HG03432 (cell line): Measurements from ENCODE around the gene GZMM.

ENCODE experiments used
- ATAC-seq: cut with Tn5 transposase; IDR thresholded peaks from one replicate; pipeline ENCODE4 v1.9.1; 2021; ENCODE audit warnings: mild to moderate bottlenecking, moderate library complexity; ENCODE audit not compliant: unreplicated experiment

The GZMM gene

DNA sequence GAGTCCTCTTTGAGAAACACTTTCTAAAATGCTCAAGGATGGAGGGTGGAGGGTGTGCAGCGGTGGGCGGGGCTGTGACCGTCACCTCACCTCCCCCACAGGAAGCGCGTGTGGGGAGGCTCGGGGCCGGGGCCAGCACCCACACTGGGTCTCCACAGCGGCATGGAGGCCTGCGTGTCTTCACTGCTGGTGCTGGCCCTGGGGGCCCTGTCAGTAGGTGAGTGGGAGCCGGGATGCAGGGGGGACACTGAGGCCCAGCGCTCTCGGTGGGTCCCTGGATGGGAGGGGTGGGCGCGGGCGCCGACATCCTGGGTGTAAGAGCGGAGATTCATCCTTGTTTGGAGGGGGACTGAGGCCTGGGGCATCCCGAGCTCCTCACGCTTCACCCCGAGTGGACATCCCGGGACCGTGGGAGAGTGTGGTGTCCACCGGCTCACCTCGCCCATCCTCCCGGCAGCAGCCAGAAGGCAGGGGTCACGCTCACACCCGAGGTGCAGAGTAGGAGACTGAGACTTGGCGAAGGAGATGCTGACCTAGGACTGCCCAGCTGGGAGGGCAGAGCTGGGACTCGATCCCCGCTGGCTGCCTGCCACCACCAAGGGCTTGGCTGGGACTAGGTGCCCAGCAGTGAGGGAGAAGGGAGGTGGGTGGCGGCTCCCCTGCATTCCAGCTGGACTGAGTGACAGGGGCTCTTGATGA lies at the start of gene GZMM:
TSS of gene GZMM (plus strand) at position 144 of the 699 bp plus-strand sequence. CDS start at position 163, 19 bp downstream.
- no peak for ATAC-seq

DNA sequence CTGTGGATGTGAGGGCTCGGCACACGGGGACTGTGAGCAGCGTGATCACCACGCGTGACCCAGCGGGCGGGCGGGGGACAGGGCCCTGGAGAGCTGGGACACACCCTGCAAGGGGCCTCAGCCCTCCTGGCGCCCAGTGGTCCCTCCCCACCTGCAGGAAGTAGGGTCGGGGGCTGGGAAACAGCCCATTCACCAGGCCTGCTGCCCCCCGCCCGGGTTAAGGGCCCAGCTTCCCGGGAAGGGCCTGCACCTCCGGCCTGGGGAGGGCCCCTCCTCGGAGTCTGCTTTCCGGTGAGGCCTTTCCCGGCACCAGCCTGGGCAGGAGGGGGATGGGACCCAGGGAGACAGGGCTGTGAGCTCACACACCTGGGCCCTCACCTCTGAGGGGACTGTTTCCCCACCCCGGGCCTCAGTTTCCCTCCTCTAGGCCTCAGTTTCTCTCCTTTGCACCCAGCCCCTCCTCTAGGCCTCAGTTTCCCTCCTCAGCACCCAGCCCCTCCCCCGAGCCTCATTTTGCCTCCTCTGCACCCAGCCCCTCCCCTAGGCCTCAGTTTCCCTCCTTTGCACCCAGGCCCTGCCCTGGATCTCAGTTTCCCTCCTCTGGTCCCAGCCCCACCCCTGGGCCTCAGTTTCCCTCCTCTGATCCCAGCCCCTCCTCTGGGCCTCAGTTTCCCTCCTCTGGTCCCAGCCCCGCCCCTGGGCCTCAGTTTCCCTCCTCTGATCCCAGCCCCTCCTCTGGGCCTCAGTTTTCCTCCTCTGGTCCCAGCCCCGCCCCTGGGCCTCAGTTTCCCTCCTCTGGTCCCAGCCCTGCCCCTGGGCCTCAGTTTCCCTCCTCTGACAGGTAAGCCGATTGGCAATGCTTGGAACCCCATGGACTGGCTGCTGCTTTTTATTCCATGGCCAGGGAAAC lies 49.4 kb upstream of the GZMM start:
- ATAC-seq, result no peak

DNA sequence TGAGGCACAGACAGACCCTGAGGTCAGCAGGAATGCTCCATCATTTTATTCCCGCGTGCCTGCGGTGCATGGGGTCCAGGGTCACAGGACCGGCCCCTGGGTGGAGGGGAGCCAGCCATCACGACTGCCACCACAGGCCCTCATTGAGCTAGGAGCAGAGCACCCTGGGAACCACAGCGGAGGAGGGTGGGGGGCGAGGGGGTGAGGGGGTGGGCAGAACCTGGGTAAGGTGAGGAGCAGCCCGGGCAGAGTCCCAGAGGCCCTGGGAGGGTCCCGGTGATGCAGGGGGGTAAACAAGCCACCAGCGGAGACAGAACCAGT lies 48.8 kb upstream of the GZMM start:
- no peak for ATAC-seq

DNA sequence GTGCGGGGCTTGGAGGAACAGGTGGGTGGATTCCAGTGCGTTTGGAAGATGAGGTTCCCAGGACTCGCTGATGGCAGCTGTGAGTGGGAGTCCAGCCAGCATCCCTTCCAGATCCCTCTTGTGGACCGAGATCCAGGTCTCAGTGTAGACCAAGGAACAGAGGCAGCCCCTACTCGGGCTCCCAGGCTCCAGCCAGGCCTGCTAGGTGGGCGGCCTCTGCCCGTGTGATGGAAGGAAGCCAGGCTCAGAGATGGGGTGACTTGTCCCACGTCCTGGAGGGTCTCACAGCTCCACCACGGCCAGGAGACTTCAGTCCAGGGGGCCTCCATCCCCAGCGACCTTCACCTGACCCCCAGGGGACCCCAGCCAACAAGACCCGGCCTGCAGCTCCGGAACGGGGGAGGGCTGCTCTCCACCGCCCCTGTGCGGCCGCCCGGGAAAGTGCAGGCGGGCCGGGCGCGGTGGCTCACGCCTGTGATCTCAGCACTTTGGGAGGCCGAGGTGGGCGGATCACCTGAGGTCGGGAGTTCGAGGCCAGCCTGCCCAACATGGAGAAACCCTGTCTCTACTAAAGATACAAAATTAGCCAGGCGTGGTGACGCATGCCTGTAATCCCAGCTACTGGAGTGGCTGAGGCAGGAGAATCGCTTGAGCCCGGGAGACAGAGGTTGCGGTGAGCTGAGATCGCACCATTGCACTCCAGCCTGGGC lies 48.3 kb upstream of the GZMM start:
- ATAC-seq, result no peak

DNA sequence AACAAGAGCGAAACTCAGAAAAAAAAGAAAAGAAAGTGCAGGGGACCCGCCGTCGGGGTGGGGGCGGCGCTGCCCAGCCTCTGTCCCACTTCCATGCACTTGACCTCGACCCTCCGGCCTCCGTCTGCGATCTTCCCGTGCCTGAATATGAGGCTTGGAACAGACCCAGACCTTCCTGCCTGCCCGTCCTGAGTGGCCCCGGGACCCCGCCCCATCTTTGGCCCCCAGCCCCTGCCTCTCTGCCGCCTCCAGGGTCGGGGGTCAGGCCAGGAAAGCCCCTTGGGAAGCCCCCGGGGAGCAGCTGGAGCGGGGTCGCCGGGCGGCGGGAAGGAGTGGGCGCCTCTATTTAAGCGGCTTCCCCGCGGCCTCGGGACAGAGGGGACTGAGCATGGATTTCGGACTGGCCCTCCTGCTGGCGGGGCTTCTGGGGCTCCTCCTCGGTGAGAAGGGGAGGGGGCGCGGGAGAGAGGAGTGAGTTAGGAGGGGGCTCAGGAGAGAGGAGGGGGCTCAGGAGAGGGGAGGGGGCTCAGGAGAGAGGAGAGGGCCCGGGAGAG lies 47.7 kb upstream of the GZMM start, which contains the start of gene MADCAM1:
TSS of gene MADCAM1 (plus strand) at position 375 of the 554 bp plus-strand sequence. CDS start at position 389, 14 bp downstream.
- no peak for ATAC-seq

DNA sequence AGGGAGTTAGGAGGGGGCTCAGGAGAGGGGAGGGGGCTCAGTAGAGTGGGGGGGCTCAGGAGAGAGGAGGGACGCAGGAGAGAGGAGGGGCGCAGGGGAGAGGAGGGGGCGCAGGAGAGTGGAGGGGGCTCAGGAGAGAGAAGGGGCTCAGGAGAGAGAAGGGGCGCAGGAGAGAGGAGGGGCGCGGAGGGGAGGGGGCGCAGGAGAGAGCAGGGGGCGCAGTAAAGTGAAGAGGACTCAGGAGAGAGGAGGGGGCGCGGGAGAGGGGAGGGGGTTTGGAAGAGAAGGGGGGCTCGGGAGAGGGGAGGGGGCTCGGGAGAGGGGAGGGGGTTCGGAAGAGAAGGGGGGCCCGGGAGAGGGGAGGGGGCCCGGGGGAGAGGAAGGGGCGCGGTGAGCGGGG lies 46.9 kb upstream of the GZMM start:
- ATAC-seq, result no peak

DNA sequence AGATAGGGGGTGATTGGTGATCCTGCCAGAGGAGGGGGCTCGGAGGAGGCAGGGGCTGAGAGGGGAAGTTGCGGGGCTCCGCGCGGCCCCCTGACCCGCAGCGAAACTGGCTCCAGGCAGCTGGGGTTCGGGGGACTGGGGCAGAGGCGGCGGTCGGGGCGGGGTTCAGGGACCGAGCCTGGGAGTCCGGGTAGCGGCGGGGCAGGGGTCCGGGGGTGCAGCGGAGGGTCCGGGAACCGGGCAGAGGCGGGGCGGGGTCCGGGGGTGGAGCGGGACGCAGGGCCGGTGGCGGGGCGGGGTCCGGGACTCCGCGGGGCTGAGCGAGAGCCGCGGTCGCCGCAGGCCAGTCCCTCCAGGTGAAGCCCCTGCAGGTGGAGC lies 46.4 kb upstream of the GZMM start:
- ATAC-seq, result no peak

DNA sequence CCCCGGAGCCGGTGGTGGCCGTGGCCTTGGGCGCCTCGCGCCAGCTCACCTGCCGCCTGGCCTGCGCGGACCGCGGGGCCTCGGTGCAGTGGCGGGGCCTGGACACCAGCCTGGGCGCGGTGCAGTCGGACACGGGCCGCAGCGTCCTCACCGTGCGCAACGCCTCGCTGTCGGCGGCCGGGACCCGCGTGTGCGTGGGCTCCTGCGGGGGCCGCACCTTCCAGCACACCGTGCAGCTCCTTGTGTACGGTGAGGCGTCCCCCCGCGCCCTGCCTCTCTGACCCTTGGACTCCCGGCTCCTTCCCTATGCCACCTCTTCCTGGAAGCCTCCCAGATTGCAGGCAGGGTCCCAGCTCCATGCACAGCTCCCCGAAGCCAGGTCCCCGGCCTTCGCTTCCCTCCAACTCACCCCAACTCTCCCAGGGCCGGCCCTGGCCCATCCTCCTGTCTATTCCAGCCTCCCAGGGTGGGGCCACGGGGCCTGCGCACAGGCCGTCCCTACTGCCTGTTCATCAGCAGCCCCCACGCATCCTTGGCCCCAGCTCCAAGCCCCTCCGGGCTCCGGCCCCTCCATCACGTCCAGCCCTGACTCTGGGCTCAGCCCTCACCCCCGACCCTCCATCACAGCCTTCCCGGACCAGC lies 45.9 kb upstream of the GZMM start:
- no peak for ATAC-seq

DNA sequence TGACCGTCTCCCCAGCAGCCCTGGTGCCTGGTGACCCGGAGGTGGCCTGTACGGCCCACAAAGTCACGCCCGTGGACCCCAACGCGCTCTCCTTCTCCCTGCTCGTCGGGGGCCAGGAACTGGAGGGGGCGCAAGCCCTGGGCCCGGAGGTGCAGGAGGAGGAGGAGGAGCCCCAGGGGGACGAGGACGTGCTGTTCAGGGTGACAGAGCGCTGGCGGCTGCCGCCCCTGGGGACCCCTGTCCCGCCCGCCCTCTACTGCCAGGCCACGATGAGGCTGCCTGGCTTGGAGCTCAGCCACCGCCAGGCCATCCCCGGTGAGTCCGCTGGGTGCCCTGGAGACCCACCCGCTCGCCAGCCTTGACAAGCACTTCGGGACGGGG lies 45.4 kb upstream of the GZMM start:
- no peak for ATAC-seq

DNA sequence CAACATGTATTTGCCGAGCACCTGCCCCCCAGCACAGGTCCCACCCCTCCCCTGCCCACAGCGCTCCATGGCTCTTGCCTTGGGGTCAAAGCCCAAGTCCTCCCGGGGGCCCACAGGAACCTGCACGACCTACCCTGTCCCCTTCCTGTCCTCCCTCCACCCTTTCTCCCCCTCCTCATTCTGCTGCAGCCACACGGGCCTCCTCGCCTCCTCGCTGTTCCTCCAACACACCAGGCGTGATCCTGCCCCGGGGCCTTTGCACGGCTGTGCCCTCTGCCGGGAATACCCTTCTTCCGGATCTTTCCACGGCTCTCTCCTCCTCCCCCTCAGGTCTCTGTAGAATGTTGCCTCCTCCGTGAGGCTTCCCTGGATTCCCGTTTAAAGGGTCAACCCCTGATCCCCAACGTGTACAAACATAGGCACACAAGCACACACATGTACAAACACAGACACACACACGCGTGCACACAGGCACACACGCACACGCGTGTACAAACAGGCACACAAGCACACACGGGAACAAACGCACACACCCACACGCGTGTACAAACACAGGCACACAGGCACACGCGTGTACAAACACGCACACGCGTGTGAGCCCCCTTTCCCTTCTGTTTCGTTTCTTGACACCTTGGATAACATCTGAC lies 44.8 kb upstream of the GZMM start:
- no peak for ATAC-seq

DNA sequence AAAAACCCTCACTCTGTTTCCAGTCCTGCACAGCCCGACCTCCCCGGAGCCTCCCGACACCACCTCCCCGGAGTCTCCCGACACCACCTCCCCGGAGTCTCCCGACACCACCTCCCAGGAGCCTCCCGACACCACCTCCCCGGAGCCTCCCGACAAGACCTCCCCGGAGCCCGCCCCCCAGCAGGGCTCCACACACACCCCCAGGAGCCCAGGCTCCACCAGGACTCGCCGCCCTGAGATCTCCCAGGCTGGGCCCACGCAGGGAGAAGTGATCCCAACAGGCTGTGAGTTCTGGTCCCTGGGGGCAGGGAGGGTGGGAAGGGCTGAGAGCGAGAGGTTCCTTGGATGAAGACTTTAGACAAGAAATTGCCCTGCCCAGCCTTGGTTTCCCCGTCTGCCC lies 42.2 kb upstream of the GZMM start:
- ATAC-seq, result no peak

DNA sequence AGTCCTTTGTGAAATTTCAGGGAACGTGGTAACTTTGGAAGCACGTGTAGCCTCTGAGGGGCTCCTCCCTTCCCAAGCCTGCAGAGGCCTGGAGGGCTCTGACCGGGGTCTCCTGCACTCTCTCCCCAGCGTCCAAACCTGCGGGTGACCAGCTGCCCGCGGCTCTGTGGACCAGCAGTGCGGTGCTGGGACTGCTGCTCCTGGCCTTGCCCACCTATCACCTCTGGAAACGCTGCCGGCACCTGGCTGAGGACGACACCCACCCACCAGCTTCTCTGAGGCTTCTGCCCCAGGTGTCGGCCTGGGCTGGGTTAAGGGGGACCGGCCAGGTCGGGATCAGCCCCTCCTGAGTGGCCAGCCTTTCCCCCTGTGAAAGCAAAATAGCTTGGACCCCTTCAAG lies 39.2 kb upstream of the GZMM start:
- ATAC-seq, result no peak

DNA sequence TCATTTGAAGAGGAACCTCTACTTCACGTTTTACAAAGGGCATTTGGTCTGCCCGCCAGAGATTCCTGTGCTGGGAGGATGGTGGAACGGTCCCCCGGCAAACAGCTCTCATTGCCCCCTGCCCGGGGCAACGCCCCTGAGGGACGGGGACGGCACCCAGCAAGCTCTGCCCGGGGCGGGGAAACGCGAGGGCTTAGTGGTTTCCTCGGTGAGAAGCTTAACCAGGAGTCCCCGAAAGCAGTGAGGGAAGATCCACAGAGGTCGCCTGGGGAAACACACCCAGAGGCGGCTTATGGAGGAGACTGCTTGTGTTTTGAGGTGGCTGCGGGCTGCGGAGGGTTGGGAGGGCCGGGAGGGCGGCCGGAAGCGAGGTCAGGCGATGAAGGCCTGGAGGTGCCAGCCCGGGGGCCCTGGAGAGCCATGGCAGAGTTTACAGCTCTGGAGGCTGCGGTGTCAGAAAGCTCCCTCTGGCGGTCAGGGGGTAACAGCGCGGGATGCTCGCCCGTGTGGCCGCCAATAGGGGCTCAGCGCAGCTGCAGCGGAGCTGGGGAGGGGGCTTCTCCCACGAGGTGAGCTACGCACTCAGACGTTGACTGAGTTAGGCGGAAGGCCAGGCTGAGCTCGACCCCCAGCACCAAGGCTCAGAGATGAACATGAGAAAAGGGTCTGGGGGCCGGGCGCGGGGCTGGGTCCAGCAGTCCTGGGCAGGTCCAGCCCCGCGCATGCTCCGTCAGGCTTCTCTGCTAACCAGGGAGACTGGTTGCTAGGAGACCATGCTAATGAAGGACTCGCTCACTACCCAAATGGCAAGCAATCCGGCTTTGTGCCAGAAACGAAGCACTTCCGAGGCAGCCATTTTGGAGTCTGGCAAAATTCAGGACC lies 37.2 kb upstream of the GZMM start:
- ATAC-seq, result peak; percentile 61

DNA sequence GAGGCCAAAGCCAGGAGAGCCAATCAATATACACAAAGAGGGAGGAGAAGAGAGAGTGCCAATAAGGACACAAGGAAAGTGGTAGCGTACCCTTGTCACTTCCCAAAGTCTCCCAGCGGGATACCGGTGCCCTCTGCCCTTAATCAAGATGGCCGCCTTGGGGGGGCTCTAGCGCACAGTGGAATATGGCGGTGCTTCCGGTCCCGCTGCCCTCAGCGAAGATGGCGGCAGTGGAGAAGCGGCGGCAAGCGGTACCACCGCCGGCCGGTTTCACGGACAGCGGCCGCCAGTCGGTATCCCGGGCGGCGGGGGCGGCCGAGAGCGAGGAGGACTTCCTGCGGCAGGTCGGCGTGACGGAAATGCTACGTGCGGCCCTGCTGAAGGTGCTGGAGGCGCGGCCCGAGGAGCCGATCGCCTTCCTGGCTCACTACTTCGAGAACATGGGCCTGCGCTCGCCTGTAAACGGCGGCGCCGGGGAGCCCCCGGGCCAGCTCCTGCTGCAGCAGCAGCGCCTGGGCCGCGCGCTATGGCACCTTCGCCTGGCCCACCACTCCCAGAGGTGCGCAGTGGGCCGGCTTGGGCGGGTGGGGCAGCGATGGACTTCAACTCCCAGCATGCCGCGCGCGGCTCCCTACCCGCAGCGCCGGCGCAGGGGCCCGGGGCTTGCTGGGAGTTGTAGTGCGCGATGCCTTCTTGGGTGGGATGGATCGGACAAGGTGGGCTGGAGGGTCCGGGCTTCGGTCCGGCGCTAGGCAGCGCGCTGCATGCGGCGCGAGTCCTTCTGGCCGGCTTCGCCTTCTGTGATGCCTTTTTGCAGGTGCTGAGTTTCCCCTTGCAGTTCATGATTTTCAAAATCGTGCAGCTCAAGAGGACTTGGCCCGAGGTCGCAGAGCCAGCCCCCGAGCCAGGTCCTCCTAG lies 36.3 kb upstream of the GZMM start, which contains the start of gene TPGS1:
TSS of gene TPGS1 (plus strand) at position 212 of the 918 bp plus-strand sequence. CDS start at position 222, 10 bp downstream.
- ATAC-seq, result peak; percentile 73

DNA sequence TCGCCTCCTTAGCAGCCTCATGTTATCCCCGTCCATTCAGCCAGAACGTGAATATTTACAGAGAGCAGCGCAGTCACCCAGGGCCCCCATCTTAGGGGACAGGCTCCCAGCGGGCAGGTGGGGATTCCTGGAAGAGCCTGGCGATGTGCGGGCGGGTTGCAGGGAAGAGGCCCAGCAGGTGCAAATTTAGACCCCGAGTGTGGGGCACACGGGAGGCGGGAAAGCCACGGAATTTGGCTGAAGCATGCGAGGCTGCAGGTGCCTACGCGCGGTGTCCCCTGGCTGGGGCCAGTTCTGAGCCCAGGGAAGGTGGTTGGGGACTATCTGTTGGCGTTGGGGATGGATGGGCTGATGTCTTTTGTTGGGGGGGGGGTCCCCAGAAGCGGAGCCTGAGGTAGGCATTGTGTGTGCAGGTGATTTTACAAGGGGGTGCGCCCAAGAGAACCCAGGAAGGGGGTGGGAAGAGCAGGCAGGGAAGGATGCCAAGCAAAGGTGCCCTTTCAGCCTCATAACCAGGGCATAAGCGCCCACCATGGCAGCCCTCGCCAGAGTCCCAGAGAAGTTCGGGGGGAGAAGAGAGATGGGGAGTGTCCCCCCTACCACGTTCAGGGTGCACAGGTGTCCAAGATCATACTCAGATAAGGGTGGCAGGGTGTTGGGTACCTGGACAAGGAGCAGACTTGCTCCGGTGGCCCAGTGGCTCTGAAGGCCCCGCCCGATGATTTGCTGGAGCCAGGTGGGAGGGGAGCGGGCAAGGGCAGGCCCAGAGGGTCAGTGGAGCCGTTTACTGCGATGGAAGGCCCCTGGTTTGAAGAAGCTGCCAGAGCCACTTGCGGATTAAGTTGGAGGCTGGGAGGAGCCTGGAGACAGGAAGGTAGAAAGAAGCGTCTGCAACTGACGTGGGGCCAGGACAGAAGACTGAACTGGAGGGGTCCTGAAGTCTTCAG lies 35.4 kb upstream of the GZMM start:
- no peak for ATAC-seq

DNA sequence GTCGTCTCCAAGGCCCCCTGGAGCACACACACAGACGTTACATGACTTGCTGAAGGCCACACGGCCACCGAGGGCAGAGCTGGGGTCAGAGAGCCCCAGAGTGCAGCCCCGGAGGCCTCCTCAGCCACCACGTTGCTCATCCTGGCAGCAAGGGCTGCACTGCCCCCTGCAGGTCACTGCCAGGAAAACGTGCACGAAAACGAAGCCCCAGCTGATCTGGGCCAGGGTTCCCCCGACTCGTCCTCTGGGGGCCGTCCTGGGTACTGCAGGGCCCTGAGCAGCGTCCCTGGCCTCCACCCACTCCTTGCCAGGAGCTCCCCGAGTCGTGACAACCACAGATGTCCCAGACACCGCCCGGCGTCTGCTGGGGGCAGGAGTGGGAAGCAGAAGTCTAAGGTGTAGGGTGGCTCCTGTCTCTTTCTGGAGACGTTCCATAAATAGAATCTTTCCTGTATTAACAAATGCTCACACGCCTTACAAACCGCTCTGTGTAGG lies 33.2 kb upstream of the GZMM start:
- peak; percentile 18 for ATAC-seq
